G401 (cell line): ENCODE measurements around the gene IFNA7. TPM values are rescaled to one million over a fixed set of nuclear protein-coding genes. Genes with fewer than 3 reads are reported as not detected.
A peak's percentile ranks its signal among the peaks of the same experiment; 100 is the strongest.
"Not testable (repeated sequence)": the region's sequence is repeated elsewhere in the genome, so short reads cannot be mapped to it uniquely, and the experiment has no call there.

ENCODE experiments used
- DNase-seq: peaks from one replicate; pipeline ENCODE4 v3.0.0-alpha.2; 2015; ENCODE audit warnings: low spot score
- in situ Hi-C: cut with HindIII; loops from 2 replicates; pipeline ENCODE4 v1.10.0; 2016; ENCODE audit warnings: low sequenced_read_pairs, mixed read lengths
- total RNA-seq: library from RNA; depleted of rRNA; stranded (reverse); fragments of >200 nt; shearing (Covaris generic); gene quantifications from 2 replicates; pipeline ENCODE4 v1.2.3, GENCODE V29; 2014; rRNA removed

Gene IFNA7
- total RNA-seq = not detected in 2 replicates

GRCh38 chr9:21202105-21202504 is at the start of gene IFNA7:
IFNA7 (minus strand) TSS chr9:21202205; CDS start chr9:21202165, 40 bp downstream.
- DNase-seq, in situ Hi-C loops: not testable (repeated sequence)

- in situ Hi-C loops = no loop called here
- DNase-seq = no peak
These were observed 49.6 kb upstream of the IFNA7 start for GRCh38 chr9:21251638-21252037.

DNA sequence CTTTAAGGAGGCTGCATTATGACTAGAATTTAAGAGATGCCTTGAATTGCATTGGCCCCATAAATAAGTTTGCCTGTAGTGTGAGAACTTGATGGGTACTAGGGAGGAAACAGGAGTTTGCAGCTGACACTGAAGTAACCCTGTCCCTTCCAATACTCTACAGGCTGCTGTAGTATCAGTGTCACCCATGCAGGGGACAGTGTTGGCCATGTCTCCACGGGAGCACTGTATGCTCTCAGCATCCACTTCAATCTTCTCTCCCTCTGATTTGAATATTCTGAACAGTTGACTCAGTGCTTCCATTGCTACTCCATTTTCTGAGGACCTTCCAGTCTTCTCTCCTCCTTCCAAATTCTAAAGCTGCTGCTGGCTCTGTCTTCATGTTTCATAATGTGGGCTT is 49.2 kb upstream of the IFNA7 start:
- no peak for DNase-seq
- in situ Hi-C loops = no loop called here

DNA sequence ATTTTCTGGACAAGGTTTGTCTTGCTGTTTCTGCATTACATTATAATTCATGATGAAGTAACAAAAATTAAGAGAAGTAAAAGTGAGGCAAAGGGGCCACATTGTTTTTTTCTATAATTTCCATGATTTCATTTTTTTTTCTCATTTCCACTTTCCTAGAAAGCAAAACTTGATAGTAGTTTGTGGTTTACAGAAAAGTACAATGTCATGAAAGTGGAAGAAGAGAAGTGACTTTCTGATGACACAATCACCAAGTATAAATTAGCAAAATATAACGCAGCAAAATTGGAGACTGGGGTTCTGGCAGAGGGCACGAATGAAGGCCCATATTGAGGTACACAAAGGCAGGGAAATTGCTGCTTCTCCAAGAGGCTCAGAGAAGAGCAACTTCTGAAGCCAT is 42.8 kb upstream of the IFNA7 start:
- no peak for DNase-seq
- in situ Hi-C loops = no loop called here

DNA sequence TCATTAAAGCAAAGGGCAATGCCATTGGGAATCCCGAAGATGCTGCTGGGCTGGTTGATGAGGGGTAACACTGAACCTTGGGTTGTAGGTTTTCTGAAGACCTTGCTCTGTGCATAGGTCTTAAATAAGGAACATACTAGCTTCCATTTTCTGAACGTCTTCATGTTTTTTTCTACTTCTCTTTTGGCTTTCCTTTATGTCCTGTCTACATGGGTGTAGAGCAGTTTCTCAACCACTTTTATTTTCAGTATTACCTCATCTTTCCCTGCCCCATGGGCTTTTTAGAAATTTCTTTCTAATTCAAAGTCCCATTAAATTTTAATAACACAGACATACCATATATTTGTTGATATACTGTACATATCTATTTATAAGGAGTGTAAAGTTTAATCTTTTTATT is 37.9 kb upstream of the IFNA7 start, which contains the start of gene IFNA14:
Gene IFNA14, minus strand, starts transcription at position 95 of the 400 bp plus-strand sequence. Its CDS starts 70 bp downstream, at position 25.
- in situ Hi-C loops = no loop called here

GRCh38 chr9:21236360-21236714 is 34.3 kb upstream of the IFNA7 start:
- in situ Hi-C loops, DNase-seq: not testable (repeated sequence)

More for the DNA sequence above, 37.9 kb upstream of the IFNA7 start, which contains the start of gene IFNA14:
- DNase-seq = no peak

- peak; percentile 48 for DNase-seq
- in situ Hi-C loops = not testable (repeated sequence)
These were observed 33.7 kb upstream of the IFNA7 start for GRCh38 chr9:21235468-21236359.

GRCh38 chr9:21234153-21234687 is 32.2 kb upstream of the IFNA7 start:
- no peak for DNase-seq
- in situ Hi-C loops = no loop called here

GRCh38 chr9:21233258-21233657 is 31.3 kb upstream of the IFNA7 start:
- no peak for DNase-seq
- in situ Hi-C loops = no loop called here

- no peak for DNase-seq
These were observed 26.1 kb upstream of the IFNA7 start, which contains the start of gene IFNA17 for GRCh38 chr9:21228122-21228521. IFNA17 (minus strand) TSS chr9:21228222; CDS start chr9:21228173, 49 bp downstream.

DNA sequence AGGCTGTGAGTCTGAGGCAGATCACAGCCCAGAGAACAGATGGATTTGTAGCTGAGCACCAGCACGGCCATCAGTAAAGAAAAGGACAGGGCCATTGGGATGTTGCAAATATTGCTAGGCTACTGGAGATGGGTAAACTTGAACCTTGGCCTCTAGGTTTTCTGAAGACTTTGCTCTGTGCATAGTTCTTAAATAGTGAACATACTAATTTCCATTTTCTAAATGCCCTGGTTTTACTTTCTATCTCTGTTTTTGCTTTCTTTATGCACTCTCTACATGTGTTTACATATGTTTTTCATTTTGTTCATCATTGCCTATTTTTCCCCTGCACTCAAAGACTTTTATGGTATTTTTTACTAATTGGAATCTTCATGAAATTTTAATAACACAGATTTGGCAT is 15.2 kb upstream of the IFNA7 start, which contains the start of gene IFNA16:
Gene IFNA16, minus strand, starts transcription at position 101 of the 400 bp plus-strand sequence. Its CDS starts 6 bp downstream, at position 95.
- DNase-seq, in situ Hi-C loops: not testable (repeated sequence)

More at GRCh38 chr9:21228122-21228521, 26.1 kb upstream of the IFNA7 start, which contains the start of gene IFNA17:
- in situ Hi-C loops = no loop called here

GRCh38 chr9:21213411-21214326 is 11.7 kb upstream of the IFNA7 start:
- in situ Hi-C loops, DNase-seq: not testable (repeated sequence)

DNA sequence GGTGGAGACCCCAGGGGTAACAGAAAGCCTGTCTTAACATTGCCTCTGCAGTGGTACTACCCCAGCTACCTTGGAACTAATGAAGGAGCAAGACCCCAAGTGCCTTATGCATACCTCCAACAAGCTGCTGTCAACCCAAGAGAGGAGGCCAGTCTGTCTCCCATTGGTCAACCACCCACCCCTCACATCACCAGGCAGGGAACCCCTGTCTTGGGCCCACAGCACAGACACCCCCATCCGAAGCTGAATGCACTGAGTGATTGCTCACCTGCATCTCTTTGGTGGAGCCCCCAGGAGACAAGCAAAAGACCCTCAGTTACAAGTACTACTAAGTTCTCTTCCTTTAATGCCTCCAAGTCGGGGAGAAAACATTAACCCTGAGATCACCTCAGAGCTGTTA is 10.2 kb upstream of the IFNA7 start:
- in situ Hi-C loops, DNase-seq: not testable (repeated sequence)

DNA sequence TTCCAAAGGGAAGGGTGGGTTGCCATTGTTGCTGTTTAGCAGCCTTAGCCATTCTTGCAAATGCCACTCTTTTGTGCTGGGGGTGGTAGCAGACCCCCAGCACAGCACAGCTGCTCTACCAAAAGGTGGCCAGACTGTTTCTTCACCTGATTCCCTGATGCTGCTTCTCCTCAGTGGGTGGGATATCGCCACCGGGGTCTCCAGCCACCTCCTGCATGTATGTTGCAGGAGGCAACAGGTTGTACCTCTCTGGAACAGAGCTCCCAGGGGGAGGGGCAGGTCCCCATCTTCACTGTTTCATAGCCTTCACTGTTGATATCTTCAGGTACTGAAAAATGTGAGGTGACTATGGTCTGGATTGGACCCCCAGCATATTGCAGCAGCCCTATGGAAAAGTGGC is 8.8 kb upstream of the IFNA7 start:
- DNase-seq, in situ Hi-C loops: not testable (repeated sequence)

GRCh38 chr9:21210311-21210710 is 8.3 kb upstream of the IFNA7 start:
- DNase-seq = no peak
- in situ Hi-C loops = no loop called here

DNA sequence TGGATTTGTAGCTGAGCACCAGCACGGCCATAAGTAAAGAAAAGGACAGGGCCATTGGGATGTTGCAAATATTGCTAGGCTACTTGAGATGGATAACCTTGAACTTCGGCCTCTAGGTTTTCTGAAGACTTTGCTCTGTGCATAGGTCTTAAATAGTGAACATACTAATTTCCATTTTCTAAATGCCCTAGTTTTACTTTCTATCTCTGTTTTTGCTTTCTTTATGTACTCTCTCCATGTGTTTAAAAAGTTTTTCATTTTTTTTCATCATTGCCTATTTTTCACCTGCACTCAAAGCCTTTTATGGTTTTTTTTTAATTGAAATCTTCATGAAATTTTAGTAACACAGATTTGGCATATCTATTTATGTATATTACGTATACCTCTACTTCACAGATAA is 5.0 kb upstream of the IFNA7 start, which contains the start of gene IFNA10:
Gene IFNA10, minus strand, starts transcription at position 101 of the 400 bp plus-strand sequence. Its CDS starts 46 bp downstream, at position 55.
- in situ Hi-C loops, DNase-seq: not testable (repeated sequence)

- in situ Hi-C loops = no loop called here
- DNase-seq = no peak
These were observed 3.2 kb upstream of the IFNA7 start for GRCh38 chr9:21205204-21205603.

- peak; percentile 10 for DNase-seq
- in situ Hi-C loops = not testable (repeated sequence)
These were observed 6.9 kb downstream of the IFNA7 start for GRCh38 chr9:21194867-21195776.
